HepG2 (cell line): ENCODE results near the gene GJC2. TPM values are rescaled to one million over a fixed set of nuclear protein-coding genes. Genes with fewer than 3 reads are reported as not detected.

Source experiments
- KLF12 ChIP-seq: sonication (generic); formaldehyde crosslinking; IDR thresholded peaks from 2 replicates; pipeline ENCODE4 v1.4.0; 2020; ENCODE audit warnings: missing genetic modification reagents, borderline replicate concordance
- NFKB2 ChIP-seq: sonication (generic); formaldehyde crosslinking; IDR thresholded peaks from 2 replicates; pipeline ENCODE4 v1.4.0; 2020; ENCODE audit warnings: missing genetic modification reagents, borderline replicate concordance
- NONO ChIP-seq, 2 experiments: fragments of 450-650 bp in 1 of 2; sonication (generic) in 1 of 2; formaldehyde crosslinking in 1 of 2; IDR thresholded peaks in 1 of 2; conservative IDR thresholded peaks in 1 of 2; 2 replicates each; pipeline versions ENCODE4 v1.6.1 to v1.8.0; 2017 to 2022; ENCODE audit warnings: mild to moderate bottlenecking in 1 of 2, missing genetic modification reagents in 1 of 2, moderate library complexity in 1 of 2
- RBFOX2 ChIP-seq: fragments of 200-400 bp; formaldehyde crosslinking; IDR thresholded peaks from 2 replicates; pipeline ENCODE4 v1.6.1; 2017; ENCODE audit warnings: low read depth, mild to moderate bottlenecking, low read length
- RFX1 ChIP-seq: fragments of 450-650 bp; IDR thresholded peaks from 2 replicates; pipeline ENCODE4 v1.6.1; 2017
- RXRB ChIP-seq: IDR thresholded peaks from 2 replicates; pipeline ENCODE4 v1.6.1; 2016; ENCODE audit warnings: borderline replicate concordance, missing genetic modification reagents, missing compliant biosample characterization
- SALL1 ChIP-seq: sonication (generic); formaldehyde crosslinking; IDR thresholded peaks from 2 replicates; pipeline ENCODE4 v1.8.0; 2022; ENCODE audit warnings: mild to moderate bottlenecking, missing genetic modification reagents
- SP1 ChIP-seq, 2 experiments: fragments of 450-650 bp in 1 of 2; sonication (generic) in 1 of 2; formaldehyde crosslinking in 1 of 2; IDR thresholded peaks; 2 replicates each; pipeline versions ENCODE4 v1.4.0 to v1.6.1; 2016 to 2020; ENCODE audit warnings: missing genetic modification reagents in 1 of 2
- SP2 ChIP-seq: sonication (generic); formaldehyde crosslinking; IDR thresholded peaks from 2 replicates; pipeline ENCODE4 v1.5.1; 2020; ENCODE audit warnings: mild to moderate bottlenecking, missing genetic modification reagents
- WIZ ChIP-seq: sonication (generic); formaldehyde crosslinking; IDR thresholded peaks from 2 replicates; pipeline ENCODE4 v1.5.1; 2020; ENCODE audit warnings: mild to moderate bottlenecking, missing genetic modification reagents
- ZFP90 ChIP-seq: sonication (generic); formaldehyde crosslinking; IDR thresholded peaks from 2 replicates; pipeline ENCODE4 v1.8.0; 2022; ENCODE audit warnings: missing genetic modification reagents, mild to moderate bottlenecking, inconsistent platforms, borderline replicate concordance
- ZNF317 ChIP-seq: sonication (generic); formaldehyde crosslinking; IDR thresholded peaks from 2 replicates; pipeline ENCODE4 v1.5.0; 2020; ENCODE audit warnings: mild to moderate bottlenecking, missing genetic modification reagents
- ZNF333 ChIP-seq: sonication (generic); formaldehyde crosslinking; IDR thresholded peaks from 2 replicates; pipeline ENCODE4 v1.4.0; 2020; ENCODE audit warnings: mild to moderate bottlenecking, missing genetic modification reagents, borderline replicate concordance
- ZNF343 ChIP-seq: sonication (generic); formaldehyde crosslinking; IDR thresholded peaks from 2 replicates; pipeline ENCODE4 v1.4.0; 2020; ENCODE audit warnings: mild to moderate bottlenecking, missing genetic modification reagents
- ZNF430 ChIP-seq: sonication (generic); formaldehyde crosslinking; IDR thresholded peaks from 2 replicates; pipeline ENCODE4 v1.9.0; 2021; ENCODE audit warnings: mild to moderate bottlenecking, missing genetic modification reagents
- ZNF569 ChIP-seq: sonication (generic); formaldehyde crosslinking; IDR thresholded peaks from 2 replicates; pipeline ENCODE4 v1.5.0; 2020; ENCODE audit warnings: mild to moderate bottlenecking, missing genetic modification reagents, moderate library complexity, borderline replicate concordance
- ZNF616 ChIP-seq: sonication (generic); formaldehyde crosslinking; IDR thresholded peaks from 2 replicates; pipeline ENCODE4 v1.5.0; 2020; ENCODE audit warnings: low read depth, mild to moderate bottlenecking, missing genetic modification reagents
- polyA plus RNA-seq, 8 experiments: library from polyadenylated mRNA; depleted of rRNA in 3 of 8; stranded (reverse) in 7 of 8; unstranded in 1 of 8; fragments of >200 nt; fragmentation: Illumina TruSeq in 4 of 8; extraction: Trizol in 4 of 8; gene quantifications; 2 replicates each; pipeline versions ENCODE4 v1.2.1 to v1.2.3, GENCODE V29; 2011 to 2016; ENCODE audit warnings: low read depth in 4 of 8, missing spikeins in 1 of 8, mixed read lengths in 1 of 8; ENCODE audit not compliant: insufficient read depth in 1 of 8
- total RNA-seq, 5 experiments: library from RNA; depleted of rRNA; stranded (reverse); fragments of >200 nt; fragmentation: Illumina TruSeq; extraction: Trizol; gene quantifications; 2 replicates each; pipeline ENCODE4 v1.2.3, GENCODE V29; 2016; ENCODE audit warnings: low read depth in 1 of 5
- TF ChIP-seq, protein P1 (sequence below): sonication (generic); formaldehyde crosslinking; IDR thresholded peaks from 2 replicates; pipeline ENCODE4 v1.5.0; 2020; ENCODE audit warnings: missing genetic modification reagents
- TF ChIP-seq, protein P2 (sequence below): sonication (generic); formaldehyde crosslinking; IDR thresholded peaks from 2 replicates; pipeline ENCODE4 v1.4.0; 2020; ENCODE audit warnings: missing genetic modification reagents, mild to moderate bottlenecking, borderline replicate concordance
- TF ChIP-seq, protein P3 (sequence below): IDR thresholded peaks from 2 replicates; pipeline ENCODE4 v1.6.1; 2016; ENCODE audit warnings: missing genetic modification reagents, missing compliant biosample characterization
- TF ChIP-seq, protein P4 (sequence below): IDR thresholded peaks from 2 replicates; pipeline ENCODE4 v1.6.1; 2016; ENCODE audit warnings: low read depth
- TF ChIP-seq, protein P5 (sequence below): sonication (generic); formaldehyde crosslinking; IDR thresholded peaks from 2 replicates; pipeline ENCODE4 v1.4.0; 2020; ENCODE audit warnings: mild to moderate bottlenecking, low read depth, missing genetic modification reagents

The GJC2 gene
- total and polyA plus RNA-seq, 2 of the 13 experiments (the other 11 are each of a cell fraction or from before 2014, with no cell fraction given) = 1.6 to 3.8 TPM

DNA sequence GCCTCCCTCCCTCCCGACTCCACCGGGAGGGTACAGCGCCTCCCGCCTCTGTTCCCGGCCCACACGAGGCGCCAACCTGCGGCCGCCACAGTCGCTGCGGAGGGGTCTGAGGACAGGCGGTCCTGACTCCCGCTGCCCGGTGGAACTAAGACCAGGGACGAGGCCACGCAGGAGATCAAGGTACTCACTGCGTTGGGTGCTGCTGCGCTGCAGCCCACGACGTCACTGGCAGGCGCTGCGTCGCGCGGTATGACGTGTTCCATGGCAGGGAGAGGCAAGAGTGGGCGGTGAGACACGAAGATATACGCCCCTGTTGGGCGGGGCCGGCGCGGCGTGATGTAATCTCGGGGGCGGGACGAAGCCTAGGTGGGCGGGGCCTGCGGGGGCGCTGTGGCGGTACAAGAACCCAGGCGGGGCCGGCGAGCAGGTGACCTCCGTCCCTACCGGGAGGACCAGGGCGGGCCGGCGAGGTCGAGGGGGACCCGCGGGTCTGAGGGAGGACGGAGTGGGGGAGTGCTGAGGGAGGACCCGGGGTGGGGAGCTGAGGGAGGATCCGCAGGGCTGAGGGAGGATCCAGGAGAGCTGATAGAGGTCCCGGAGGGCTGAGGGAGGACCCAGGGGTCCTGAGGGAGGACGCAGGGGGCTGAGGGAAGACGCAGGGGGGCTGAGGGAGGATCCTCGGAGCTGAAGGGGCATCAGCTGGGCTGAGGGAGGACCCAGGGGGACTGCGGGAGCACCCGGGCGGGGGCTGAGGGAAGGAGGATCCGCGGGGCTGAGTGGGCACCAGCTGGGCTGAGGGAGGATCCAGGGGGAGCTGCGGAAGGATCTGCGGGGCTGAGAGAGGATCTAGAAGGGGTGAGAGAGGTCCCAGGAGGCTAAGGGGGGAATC, 40.4 kb upstream of the GJC2 start, which contains the start of gene MRPL55 (continued):
- TF ChIP-seq NONO (IDR thresholded peaks at IDR 0.05) = no peak
- TF ChIP-seq NONO (CRISPR knock-in tag; conservative IDR thresholded peaks at IDR 0.05) = peak; percentile 91
- no peak; the same call in none of the 2 replicates for TF ChIP-seq ZFP90 (CRISPR knock-in tag)
- peak; percentile 84 for TF ChIP-seq ZNF430 (CRISPR knock-in tag)
- TF ChIP-seq, protein P1, sequence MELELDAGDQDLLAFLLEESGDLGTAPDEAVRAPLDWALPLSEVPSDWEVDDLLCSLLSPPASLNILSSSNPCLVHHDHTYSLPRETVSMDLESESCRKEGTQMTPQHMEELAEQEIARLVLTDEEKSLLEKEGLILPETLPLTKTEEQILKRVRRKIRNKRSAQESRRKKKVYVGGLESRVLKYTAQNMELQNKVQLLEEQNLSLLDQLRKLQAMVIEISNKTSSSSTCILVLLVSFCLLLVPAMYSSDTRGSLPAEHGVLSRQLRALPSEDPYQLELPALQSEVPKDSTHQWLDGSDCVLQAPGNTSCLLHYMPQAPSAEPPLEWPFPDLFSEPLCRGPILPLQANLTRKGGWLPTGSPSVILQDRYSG = no peak; the same call in 1 of the 2 replicates
- peak; percentile 63 for TF ChIP-seq SP2
- TF ChIP-seq ZNF317 (CRISPR knock-in tag) = no peak; the same call in 1 of the 2 replicates
- TF ChIP-seq ZNF569 (CRISPR knock-in tag) = no peak
- TF ChIP-seq RXRB (CRISPR knock-in tag) = peak; percentile 60
- TF ChIP-seq SP1 (IDR thresholded peaks at IDR 0.05) = peak; percentile 82; the same call in 1 of the 2 replicates
- TF ChIP-seq SP1 (CRISPR knock-in tag; IDR thresholded peaks at IDR 0.05) = peak; percentile 99
- TF ChIP-seq RFX1 = no peak
- TF ChIP-seq ZNF616 (CRISPR knock-in tag) = peak; percentile 88
- TF ChIP-seq, protein P2, sequence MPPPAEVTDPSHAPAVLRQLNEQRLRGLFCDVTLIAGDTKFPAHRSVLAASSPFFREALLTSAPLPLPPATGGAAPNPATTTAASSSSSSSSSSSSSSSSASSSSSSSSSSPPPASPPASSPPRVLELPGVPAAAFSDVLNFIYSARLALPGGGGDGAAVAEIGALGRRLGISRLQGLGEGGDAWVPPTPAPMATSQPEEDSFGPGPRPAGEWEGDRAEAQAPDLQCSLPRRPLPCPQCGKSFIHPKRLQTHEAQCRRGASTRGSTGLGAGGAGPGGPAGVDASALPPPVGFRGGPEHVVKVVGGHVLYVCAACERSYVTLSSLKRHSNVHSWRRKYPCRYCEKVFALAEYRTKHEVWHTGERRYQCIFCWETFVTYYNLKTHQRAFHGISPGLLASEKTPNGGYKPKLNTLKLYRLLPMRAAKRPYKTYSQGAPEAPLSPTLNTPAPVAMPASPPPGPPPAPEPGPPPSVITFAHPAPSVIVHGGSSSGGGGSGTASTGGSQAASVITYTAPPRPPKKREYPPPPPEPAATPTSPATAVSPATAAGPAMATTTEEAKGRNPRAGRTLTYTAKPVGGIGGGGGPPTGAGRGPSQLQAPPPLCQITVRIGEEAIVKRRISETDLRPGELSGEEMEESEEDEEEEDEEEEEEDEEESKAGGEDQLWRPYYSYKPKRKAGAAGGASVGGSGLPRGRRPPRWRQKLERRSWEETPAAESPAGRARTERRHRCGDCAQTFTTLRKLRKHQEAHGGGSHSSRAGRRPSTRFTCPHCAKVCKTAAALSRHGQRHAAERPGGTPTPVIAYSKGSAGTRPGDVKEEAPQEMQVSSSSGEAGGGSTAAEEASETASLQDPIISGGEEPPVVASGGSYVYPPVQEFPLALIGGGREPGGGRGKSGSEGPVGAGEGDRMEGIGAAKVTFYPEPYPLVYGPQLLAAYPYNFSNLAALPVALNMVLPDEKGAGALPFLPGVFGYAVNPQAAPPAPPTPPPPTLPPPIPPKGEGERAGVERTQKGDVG (CRISPR knock-in tag) = peak; percentile 56; the same call in 1 of the 2 replicates
- TF ChIP-seq KLF12 (CRISPR knock-in tag) = peak; percentile 79; the same call in 1 of the 2 replicates
- TF ChIP-seq NFKB2 = no peak; the same call in 1 of the 2 replicates
- TF ChIP-seq, protein P3, sequence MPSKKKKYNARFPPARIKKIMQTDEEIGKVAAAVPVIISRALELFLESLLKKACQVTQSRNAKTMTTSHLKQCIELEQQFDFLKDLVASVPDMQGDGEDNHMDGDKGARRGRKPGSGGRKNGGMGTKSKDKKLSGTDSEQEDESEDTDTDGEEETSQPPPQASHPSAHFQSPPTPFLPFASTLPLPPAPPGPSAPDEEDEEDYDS (CRISPR knock-in tag) = peak; percentile 97
- no peak for TF ChIP-seq ZNF333 (CRISPR knock-in tag)
- TF ChIP-seq, protein P4, sequence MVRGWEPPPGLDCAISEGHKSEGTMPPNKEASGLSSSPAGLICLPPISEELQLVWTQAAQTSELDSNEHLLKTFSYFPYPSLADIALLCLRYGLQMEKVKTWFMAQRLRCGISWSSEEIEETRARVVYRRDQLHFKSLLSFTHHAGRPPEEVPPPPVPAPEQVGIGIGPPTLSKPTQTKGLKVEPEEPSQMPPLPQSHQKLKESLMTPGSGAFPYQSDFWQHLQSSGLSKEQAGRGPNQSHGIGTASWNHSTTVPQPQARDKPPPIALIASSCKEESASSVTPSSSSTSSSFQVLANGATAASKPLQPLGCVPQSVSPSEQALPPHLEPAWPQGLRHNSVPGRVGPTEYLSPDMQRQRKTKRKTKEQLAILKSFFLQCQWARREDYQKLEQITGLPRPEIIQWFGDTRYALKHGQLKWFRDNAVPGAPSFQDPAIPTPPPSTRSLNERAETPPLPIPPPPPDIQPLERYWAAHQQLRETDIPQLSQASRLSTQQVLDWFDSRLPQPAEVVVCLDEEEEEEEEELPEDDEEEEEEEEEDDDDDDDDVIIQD (CRISPR knock-in tag) = peak; percentile 39; the same call in 1 of the 2 replicates
- TF ChIP-seq SALL1 (CRISPR knock-in tag) = peak; percentile 89
- TF ChIP-seq, protein P5, sequence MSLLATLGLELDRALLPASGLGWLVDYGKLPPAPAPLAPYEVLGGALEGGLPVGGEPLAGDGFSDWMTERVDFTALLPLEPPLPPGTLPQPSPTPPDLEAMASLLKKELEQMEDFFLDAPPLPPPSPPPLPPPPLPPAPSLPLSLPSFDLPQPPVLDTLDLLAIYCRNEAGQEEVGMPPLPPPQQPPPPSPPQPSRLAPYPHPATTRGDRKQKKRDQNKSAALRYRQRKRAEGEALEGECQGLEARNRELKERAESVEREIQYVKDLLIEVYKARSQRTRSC (CRISPR knock-in tag) = no peak; the same call in 1 of the 2 replicates
- TF ChIP-seq ZNF343 (CRISPR knock-in tag) = no peak
- TF ChIP-seq WIZ (CRISPR knock-in tag) = no peak
- peak; percentile 91 for TF ChIP-seq RBFOX2
